Left renal pelvis (tissue), 4 donors: ENCODE data around the gene SIRPG. TPM values are rescaled to one million over a fixed set of nuclear protein-coding genes. Genes with fewer than 3 reads are reported as not detected.

ENCODE experiments used
- DNase-seq, 4 donors: peaks; one replicate each; pipeline ENCODE4 v3.0.0-alpha.2; 2013; ENCODE audit warnings: low read depth in 4 of 4, low spot score in 3 of 4
- polyA plus RNA-seq, 4 donors: library from polyadenylated mRNA; unstranded; fragments of 120-200 nt; gene quantifications; one replicate each; pipeline ENCODE4 v1.2.1, GENCODE V29; 2013; ENCODE audit not compliant: insufficient read length in 4 of 4

The SIRPG gene
- polyA plus RNA-seq, 4 donors = 0.19 TPM; not detected in 3

- DNase-seq = no peak
Measured at GRCh38 chr20:1637226-1637625, 20.4 kb downstream of the SIRPG start.

GRCh38 chr20:1636621-1637020 lies 21.0 kb downstream of the SIRPG start:
- no peak for DNase-seq

GRCh38 chr20:1635291-1635979 lies 22.1 kb downstream of the SIRPG start:
- DNase-seq = no peak

GRCh38 chr20:1633535-1633934 lies 24.0 kb downstream of the SIRPG start:
- no peak for DNase-seq

GRCh38 chr20:1632178-1632577 lies 25.4 kb downstream of the SIRPG start:
- DNase-seq = no peak

- DNase-seq = no peak
Measured at GRCh38 chr20:1631309-1632151, 26.0 kb downstream of the SIRPG start.

GRCh38 chr20:1630186-1630585 lies 27.4 kb downstream of the SIRPG start:
- no peak for DNase-seq

GRCh38 chr20:1629321-1629720 lies 28.3 kb downstream of the SIRPG start:
- no peak for DNase-seq

GRCh38 chr20:1628621-1629020 lies 29.0 kb downstream of the SIRPG start:
- no peak for DNase-seq

GRCh38 chr20:1627200-1627550 lies 30.4 kb downstream of the SIRPG start:
- DNase-seq = no peak

- no peak for DNase-seq
Measured at GRCh38 chr20:1626528-1627199, 30.9 kb downstream of the SIRPG start.

- DNase-seq = no peak
Measured at GRCh38 chr20:1625083-1625690, 32.4 kb downstream of the SIRPG start.

- no peak for DNase-seq
Measured at GRCh38 chr20:1623501-1624205, 33.9 kb downstream of the SIRPG start.

GRCh38 chr20:1622450-1622849 lies 35.1 kb downstream of the SIRPG start:
- DNase-seq = no peak

- DNase-seq = no peak
Measured at GRCh38 chr20:1621316-1621715, 36.3 kb downstream of the SIRPG start.

- no peak for DNase-seq
Measured at GRCh38 chr20:1619861-1620444, 37.6 kb downstream of the SIRPG start, which contains the start of gene SIRPB1. TSS of gene SIRPB1 (minus strand) at chr20:1620009. CDS start at chr20:1619944, 65 bp downstream.

GRCh38 chr20:1618954-1619540 lies 38.5 kb downstream of the SIRPG start:
- no peak for DNase-seq

GRCh38 chr20:1618479-1618878 lies 39.1 kb downstream of the SIRPG start:
- no peak for DNase-seq

GRCh38 chr20:1616858-1617434 lies 40.6 kb downstream of the SIRPG start:
- no peak for DNase-seq
